HK-2 (cell line): Measurements from ENCODE around the gene USP2.

Source experiments
- DNase-seq: peaks from one replicate; pipeline ENCODE4 v3.0.0-alpha.2; 2018; ENCODE audit not compliant: unreplicated experiment

Gene USP2

GRCh38 chr11:119323532-119324033, 57.9 kb downstream of the USP2 start:
- peak; percentile 70 for DNase-seq

- no peak for DNase-seq
These were observed 58.5 kb downstream of the USP2 start for GRCh38 chr11:119322921-119323531.

GRCh38 chr11:119322360-119322739, 59.1 kb downstream of the USP2 start:
- DNase-seq: no peak

- no peak for DNase-seq
These were observed 60.5 kb downstream of the USP2 start for GRCh38 chr11:119320776-119321524.

- DNase-seq: no peak
These were observed 61.2 kb downstream of the USP2 start for GRCh38 chr11:119320240-119320775.

- no peak for DNase-seq
These were observed 61.7 kb downstream of the USP2 start for GRCh38 chr11:119319700-119320239.

- no peak for DNase-seq
These were observed 62.3 kb downstream of the USP2 start for GRCh38 chr11:119319136-119319699.

GRCh38 chr11:119318240-119319135, 63.0 kb downstream of the USP2 start:
- peak; percentile 80 for DNase-seq

- DNase-seq: peak; percentile 47
These were observed 63.8 kb downstream of the USP2 start for GRCh38 chr11:119317592-119318239.

GRCh38 chr11:119316729-119317591, 64.5 kb downstream of the USP2 start, which contains the start of gene MCAM:
TSS of gene MCAM (minus strand) at chr11:119317130. CDS start at chr11:119317101, 29 bp downstream.
- DNase-seq: peak; percentile 49

- peak; percentile 44 for DNase-seq
These were observed 65.3 kb downstream of the USP2 start for GRCh38 chr11:119316016-119316728.

GRCh38 chr11:119315131-119316015, 66.1 kb downstream of the USP2 start:
- DNase-seq: peak; percentile 36

GRCh38 chr11:119314726-119315125, 66.8 kb downstream of the USP2 start:
- DNase-seq: no peak

- no peak for DNase-seq
These were observed 70.8 kb downstream of the USP2 start for GRCh38 chr11:119310682-119311052.

GRCh38 chr11:119309953-119310681, 71.4 kb downstream of the USP2 start:
- no peak for DNase-seq

- DNase-seq: no peak
These were observed 72.1 kb downstream of the USP2 start for GRCh38 chr11:119309411-119309810.

GRCh38 chr11:119307974-119308373, 73.5 kb downstream of the USP2 start:
- no peak for DNase-seq
